Left forelimb (tissue), 1 donor: Measurements from ENCODE around the gene HGFAC.

ENCODE experiments used
- DNase-seq: peaks from one replicate; pipeline ENCODE4 v3.0.0-alpha.2; 2018; ENCODE audit warnings: low spot score

Gene HGFAC

GRCh38 chr4:3462790-3463415 is 21.1 kb downstream of the HGFAC start, which contains the start of gene DOK7:
Gene DOK7, plus strand, starts transcription at chr4:3463306. Its CDS starts 70 bp downstream, at chr4:3463376.
- DNase-seq = no peak

- DNase-seq = no peak
Measured at GRCh38 chr4:3463556-3464348, 22.0 kb downstream of the HGFAC start.

GRCh38 chr4:3464349-3464905 is 22.7 kb downstream of the HGFAC start:
- no peak for DNase-seq

GRCh38 chr4:3464911-3465697 is 23.3 kb downstream of the HGFAC start:
- DNase-seq = no peak

GRCh38 chr4:3465698-3466671 is 24.2 kb downstream of the HGFAC start:
- no peak for DNase-seq

- no peak for DNase-seq
Measured at GRCh38 chr4:3466691-3467600, 25.2 kb downstream of the HGFAC start.

- DNase-seq = no peak
Measured at GRCh38 chr4:3467601-3468031, 25.8 kb downstream of the HGFAC start.

GRCh38 chr4:3468154-3468553 is 26.4 kb downstream of the HGFAC start:
- no peak for DNase-seq

- DNase-seq = no peak
Measured at GRCh38 chr4:3468804-3469203, 27.0 kb downstream of the HGFAC start.

- DNase-seq = no peak
Measured at GRCh38 chr4:3469386-3470243, 27.8 kb downstream of the HGFAC start.

GRCh38 chr4:3470244-3471097 is 28.7 kb downstream of the HGFAC start:
- no peak for DNase-seq

- no peak for DNase-seq
Measured at GRCh38 chr4:3471098-3471760, 29.5 kb downstream of the HGFAC start.

- DNase-seq = no peak
Measured at GRCh38 chr4:3471886-3472285, 30.1 kb downstream of the HGFAC start.

GRCh38 chr4:3472411-3473141 is 30.8 kb downstream of the HGFAC start:
- no peak for DNase-seq

- DNase-seq = no peak
Measured at GRCh38 chr4:3473181-3473950, 31.6 kb downstream of the HGFAC start.
